Endothelial cell of umbilical vein (primary cell): Measurements from ENCODE around the gene COLEC11.

Source experiments
- POLR2A ChIP-seq: IDR thresholded peaks from 2 replicates; pipeline ENCODE4 v1.6.1; 2012; ENCODE audit warnings: low read depth, mild to moderate bottlenecking, control low read depth, low read length
- TF ChIP-seq, protein P1 (sequence below), 2 donors: IDR thresholded peaks; 1 replicate in 1 of 2; 2 replicates in 1 of 2; pipeline ENCODE4 v1.5.1; 2011; ENCODE audit warnings: low read length in 2 of 2, mild to moderate bottlenecking in 2 of 2, moderate library complexity in 2 of 2, control low read depth in 1 of 2, inconsistent platforms in 1 of 2, low read depth in 1 of 2; ENCODE audit not compliant: insufficient read depth in 1 of 2; ENCODE audit errors: extremely low read depth in 1 of 2

DNA sequence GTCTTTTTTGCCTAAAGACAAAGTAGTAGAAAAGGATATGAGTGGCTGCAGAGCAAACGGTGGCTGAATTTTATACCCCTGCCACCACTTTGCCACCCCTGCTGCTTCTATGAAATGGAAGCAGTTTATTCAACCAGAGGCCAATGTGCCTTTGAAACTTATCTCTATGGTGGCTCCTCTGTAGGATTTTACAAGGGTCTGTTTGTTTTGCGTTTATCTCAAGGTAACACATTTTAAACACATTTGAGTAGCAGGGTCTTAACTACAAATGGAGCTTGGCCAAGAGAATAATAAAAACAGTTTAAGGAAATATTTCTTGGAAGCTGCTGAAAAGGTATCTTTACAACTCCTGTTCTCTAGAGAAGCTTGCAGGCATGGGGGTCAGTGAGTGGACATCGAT lies 69.2 kb downstream of the COLEC11 start:
- TF ChIP-seq, protein P1, sequence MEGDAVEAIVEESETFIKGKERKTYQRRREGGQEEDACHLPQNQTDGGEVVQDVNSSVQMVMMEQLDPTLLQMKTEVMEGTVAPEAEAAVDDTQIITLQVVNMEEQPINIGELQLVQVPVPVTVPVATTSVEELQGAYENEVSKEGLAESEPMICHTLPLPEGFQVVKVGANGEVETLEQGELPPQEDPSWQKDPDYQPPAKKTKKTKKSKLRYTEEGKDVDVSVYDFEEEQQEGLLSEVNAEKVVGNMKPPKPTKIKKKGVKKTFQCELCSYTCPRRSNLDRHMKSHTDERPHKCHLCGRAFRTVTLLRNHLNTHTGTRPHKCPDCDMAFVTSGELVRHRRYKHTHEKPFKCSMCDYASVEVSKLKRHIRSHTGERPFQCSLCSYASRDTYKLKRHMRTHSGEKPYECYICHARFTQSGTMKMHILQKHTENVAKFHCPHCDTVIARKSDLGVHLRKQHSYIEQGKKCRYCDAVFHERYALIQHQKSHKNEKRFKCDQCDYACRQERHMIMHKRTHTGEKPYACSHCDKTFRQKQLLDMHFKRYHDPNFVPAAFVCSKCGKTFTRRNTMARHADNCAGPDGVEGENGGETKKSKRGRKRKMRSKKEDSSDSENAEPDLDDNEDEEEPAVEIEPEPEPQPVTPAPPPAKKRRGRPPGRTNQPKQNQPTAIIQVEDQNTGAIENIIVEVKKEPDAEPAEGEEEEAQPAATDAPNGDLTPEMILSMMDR (IDR thresholded peaks at IDR 0.05; ENCODE audit: extremely low read depth in 1 of 2, insufficient read depth in 1 of 2, low read depth in 1 of 2, low read length in 2 of 2): no peak
- no peak for TF ChIP-seq POLR2A
